Measurements from ENCODE around the gene ZNF862.

- TF ChIP-seq CTCF (IDR thresholded peaks at IDR 0.05) (no peak), POLR2A (IDR thresholded peaks at IDR 0.05) (no peak)
These were observed 13.3 kb downstream of the ZNF862 start for GRCh38 chr7:149851449-149851848.
